NCI-H1105 (cell line): Measurements from ENCODE around the gene TIMP3.
"Not testable (repeated sequence)": the region's sequence is repeated elsewhere in the genome, so short reads cannot be mapped to it uniquely, and the experiment has no call there.

ENCODE experiments used
- DNase-seq: peaks from one replicate; lab custom pipeline; 2025; lab: John Stamatoyannopoulos, UW

Gene TIMP3

DNA sequence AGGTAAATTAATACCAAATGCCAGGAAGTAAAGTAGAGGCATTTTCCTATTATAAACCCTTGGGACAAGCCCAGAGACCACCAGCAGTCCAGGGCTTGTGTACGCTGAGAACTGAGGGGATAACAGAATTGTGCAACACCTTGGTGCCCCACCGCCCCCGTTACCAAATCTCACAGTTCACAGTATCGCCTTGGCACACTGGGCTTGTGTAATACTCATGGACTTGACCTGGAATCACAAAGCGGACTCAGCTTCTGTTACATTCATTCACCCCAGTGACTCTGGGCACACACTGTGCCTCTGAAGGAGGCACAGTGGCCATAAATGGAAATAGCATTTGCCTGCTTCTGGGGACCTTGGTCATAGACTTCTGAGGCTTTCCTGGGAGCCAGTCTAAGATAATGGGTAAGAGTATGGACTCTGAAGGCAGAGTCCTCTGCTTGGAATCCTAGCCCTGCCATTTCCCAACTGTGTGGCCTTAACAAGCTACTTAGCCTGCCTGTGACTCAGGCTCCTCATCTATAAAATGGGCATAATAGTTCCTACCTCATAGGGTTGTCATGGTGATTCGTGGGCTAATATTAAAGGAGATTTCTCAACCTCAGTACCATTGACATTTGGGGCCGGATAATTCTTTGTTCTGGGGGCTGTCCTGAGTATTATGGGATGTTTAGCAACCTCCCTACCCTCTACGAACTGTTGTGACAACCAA is 53.7 kb downstream of the TIMP3 start:
- no peak for DNase-seq

DNA sequence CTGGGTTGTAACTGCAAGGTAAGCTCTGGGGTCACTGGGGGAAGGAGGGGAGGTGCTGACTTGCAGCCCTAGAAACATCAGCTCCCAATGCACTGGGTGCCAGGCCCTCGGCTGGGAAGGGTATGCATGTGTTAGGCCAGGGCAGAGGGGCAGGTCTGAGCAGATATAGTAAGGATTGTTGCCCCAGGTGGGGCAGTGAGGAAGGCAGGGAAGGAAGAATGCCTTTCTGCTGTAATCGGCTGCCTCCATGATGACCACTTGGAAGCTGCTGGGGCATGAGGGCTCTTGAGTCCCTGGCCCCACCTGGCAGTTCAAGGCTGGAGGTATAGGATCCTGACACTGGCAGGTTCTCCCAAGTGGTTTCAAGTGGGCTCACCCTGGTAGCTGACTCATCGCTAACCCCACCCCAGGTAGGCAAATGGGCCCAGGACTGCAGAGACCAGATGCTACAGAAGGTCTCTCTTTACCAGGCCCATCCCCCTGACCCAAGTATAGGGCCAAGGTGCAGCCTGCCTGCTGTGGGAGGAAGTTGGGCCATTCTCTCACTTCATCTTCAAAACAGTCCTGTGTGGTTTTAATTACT is 56.7 kb downstream of the TIMP3 start:
- no peak for DNase-seq

DNA sequence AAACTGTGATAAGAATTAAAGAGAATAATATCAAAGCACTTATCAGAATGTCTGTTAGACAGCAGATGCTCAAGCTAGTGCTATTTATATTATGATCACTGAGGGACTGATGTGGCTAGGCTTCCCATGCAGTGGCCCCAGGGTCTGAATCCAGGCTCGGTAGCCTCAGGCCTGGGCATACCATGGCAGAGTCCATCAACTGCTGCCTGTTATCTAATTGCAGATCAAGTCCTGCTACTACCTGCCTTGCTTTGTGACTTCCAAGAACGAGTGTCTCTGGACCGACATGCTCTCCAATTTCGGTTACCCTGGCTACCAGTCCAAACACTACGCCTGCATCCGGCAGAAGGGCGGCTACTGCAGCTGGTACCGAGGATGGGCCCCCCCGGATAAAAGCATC is 57.5 kb downstream of the TIMP3 start:
- no peak for DNase-seq

DNA sequence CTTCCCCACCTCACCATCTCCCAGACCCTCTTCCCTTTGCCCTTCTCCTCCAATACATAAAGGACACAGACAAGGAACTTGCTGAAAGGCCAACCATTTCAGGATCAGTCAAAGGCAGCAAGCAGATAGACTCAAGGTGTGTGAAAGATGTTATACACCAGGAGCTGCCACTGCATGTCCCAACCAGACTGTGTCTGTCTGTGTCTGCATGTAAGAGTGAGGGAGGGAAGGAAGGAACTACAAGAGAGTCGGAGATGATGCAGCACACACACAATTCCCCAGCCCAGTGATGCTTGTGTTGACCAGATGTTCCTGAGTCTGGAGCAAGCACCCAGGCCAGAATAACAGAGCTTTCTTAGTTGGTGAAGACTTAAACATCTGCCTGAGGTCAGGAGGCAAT is 58.2 kb downstream of the TIMP3 start:
- DNase-seq = no peak

DNA sequence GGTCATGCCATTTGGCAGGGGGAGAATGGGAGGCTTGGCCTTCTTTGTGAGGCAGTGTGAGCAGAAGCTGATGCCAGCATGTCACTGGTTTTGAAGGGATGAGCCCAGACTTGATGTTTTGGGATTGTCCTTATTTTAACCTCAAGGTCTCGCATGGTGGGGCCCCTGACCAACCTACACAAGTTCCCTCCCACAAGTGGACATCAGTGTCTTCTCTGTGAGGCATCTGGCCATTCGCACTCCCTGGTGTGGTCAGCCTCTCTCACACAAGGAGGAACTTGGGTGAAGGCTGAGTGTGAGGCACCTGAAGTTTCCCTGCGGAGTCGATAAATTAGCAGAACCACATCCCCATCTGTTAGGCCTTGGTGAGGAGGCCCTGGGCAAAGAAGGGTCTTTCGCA is 59.8 kb downstream of the TIMP3 start:
- DNase-seq = no peak

DNA sequence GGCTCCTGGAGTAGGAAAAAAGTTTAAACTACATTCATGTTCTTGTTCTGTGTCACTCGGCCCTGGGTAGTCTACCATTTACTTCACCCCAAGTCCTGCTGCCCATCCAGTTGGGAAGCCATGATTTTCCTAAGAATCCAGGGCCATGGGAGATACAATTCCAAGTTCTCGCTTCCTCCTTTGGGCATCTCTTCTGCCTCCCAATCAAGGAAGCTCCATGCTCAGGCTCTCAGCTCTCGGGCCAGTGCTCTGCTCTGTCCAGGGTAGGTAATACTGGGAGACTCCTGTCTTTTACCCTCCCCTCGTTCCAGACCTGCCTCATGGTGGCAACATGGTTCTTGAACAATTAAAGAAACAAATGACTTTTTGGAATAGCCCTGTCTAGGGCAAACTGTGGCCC is 60.6 kb downstream of the TIMP3 start:
- DNase-seq = no peak

DNA sequence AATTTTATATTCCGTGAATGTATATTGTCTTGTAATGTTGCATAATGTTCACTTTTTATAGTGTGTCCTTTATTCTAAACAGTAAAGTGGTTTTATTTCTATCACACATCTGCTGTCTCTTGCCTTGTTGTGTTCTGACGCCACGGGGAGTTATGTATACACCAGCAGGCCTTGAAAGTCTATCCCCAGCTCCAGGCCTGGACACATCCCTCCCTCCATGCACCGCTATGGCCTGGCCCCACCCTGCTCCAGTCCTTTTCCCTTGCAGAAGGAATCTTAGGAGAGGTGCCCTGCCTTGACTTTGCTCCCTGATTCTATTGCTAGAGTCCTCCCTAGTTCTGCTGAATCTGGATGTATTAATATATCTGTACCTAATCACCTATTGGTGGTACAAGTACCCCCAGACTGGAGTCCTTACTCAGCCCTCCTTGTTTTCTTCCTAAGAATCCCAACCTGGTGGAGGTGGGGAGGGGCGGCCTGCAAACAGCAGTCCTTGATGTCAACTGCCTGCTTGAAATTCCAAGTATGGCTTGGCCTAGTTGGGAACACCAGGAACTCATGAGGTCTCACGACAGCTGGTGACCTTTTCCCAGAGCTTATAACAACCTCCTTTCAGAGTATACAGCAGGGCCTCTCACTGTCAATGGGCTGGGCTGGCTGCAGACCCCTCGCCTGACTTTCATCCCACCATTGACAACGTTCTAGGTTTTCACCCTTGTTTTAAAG is 61.6 kb downstream of the TIMP3 start:
- DNase-seq = no peak

DNA sequence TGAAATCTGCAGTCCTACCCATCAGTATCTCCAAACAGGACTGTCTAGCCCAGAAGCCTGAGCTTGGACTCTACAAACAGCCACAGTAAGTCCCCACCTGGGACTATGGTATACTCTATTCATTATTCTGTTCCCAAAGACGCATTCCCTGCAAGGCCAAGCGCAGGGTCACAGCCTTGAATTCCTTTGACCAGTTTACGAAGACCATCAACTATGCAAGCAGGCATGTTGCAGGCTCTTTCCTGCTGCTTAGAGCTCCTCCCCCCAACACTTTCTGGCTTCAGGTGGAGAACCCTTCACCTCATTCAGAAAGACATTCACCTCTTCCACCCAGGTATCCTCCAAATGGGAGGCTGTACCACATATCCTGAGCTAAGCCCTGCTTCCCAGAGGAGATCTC is 62.5 kb downstream of the TIMP3 start:
- DNase-seq = no peak

DNA sequence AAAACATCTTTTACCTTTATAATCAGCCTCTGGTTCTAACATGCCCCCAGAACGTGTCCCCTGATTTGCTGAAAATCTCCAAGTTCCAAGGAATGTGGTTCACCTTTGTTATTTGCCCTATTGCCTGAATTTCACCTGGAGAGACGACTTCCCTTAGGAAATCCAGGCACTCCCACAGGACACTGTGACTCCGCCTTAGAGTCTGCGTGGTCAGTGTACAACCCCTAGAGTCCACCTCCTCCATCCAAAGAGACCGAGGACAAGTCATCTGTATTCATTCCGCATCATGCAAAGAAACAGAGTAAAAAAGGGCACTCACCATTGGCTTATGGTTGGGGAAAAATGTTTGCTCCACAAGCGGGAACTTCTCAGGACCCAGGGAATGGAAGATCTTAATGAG is 63.1 kb downstream of the TIMP3 start:
- DNase-seq = no peak

DNA sequence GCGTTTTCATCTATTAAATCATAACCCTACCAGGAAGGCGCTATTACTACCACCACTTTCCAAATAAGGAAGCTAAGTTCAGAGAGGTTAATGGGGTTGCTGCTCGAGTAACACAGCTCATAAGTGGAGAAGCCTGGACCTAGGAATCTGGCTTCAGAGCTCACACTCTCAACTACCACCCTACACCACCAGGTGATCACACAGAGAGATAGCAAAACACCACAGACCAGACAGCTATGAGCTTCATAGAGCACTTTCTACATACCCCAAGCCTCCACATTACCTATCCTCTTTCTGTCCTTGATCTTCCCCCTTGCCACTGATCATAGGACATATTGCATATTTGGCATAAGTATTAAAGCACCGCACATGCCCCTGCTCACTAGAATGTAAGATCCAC is 65.4 kb downstream of the TIMP3 start:
- no peak for DNase-seq

DNA sequence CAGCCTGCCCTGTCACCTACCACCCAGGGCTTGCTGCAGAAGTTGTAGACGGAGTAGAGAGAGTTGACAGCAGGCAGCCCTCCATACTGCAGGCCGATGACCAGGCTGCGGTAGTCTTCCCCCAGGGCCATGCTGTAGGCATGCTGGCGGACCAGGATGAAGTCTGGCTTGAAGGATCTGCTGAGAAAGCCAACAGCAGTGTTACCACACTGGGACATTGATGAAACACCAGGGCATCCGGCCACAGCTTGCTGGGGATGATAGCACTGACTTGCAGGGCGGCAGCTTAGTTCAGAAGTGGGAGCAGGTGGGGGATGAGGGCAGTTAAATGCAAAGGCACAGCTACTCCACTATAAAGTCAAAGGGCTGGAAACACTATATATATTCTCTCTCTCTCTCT is 67.4 kb downstream of the TIMP3 start:
- DNase-seq = no peak

DNA sequence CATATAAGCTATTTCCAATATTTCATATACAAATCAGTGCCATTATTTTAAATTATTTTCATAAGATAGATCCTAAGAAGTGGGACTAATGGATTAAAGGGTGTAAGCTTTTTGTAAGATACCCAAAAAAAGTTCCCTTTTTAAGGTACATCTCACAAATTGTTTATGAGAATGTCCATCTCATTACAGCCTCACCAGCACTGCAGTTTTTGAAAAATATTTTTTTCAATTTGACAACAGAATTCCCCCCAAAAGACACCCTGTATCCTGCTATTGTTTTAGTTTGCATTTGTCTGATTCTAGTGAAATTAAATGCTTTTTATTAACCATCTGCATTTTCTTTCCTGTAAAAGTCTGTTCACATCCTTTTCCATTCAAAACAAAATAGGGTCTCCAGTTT is 69.0 kb downstream of the TIMP3 start:
- DNase-seq = no peak

DNA sequence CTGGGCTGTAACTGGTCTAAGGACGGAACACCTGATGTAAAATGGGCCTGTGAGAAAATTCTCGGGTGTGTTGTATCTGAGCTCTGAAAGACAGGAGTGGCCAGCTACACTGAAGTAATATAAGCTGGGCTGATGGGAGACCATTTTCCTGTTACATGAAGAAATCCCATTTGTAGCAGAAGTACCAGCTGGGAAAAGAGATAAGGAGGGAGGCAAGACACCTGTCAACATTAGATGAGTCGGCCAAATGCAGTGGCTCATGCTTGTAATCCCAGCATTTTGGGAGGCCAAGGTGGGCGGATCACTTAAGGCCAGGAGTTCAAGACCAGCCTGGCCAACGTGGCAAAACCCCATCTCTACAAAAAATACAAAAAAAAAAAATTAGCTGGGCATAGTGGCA is 72.1 kb downstream of the TIMP3 start:
- DNase-seq = not testable (repeated sequence)

DNA sequence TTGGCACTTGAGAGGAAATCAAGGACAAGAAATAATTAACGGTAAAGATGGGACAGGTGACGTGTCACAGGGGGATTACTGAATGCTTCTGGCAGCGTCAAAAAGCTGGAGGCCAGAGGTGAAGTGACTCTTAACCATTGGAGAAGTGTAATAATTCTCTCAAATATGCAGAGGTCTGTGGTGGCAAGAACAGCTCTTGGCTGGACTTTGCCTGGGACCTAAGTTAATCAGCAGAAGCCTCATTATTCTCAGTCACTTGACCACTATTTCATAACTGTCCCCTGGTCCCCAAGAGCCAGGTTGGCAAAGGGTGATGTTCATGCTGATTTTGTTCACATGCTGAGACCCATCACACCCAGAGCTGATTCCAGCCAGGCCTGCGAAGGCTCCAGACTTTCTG is 72.9 kb downstream of the TIMP3 start:
- DNase-seq = no peak

DNA sequence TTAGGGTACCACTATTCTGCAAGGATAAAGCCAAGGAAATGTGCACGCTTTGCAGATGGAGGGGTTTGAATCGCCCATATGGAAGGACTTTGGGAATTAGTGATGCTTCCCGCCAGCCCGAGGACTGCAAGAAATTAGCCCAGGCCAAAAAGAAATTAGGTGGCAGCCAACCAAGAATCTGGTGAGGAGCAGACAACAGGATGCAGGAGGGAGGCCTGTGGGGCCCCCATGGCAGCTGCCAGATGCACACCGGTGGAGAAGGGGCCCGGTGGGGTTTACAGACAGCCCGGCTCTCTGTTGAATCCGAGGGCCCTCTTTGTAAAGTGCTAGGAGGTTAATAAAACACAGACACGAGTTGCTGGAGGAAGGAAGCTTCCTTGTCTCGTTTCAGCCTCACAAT is 73.5 kb downstream of the TIMP3 start:
- no peak for DNase-seq

DNA sequence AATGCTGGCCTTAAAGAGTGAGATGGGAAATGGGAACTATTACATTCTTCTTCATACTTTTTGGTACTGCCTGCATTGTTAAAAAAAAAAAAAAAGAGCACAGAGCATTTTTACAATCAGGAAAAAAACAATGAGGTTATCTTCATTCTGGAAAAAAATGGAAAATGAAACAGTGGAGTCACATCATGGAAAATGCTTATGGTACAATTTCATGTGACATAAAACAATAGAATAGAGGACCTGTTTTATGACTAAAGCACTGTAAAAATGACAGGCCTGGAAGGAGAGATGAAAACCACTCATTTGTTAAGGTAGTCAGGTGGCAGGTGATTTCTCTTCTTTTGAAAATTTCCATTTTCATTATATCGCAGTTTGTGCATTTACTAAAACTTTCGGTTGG is 75.0 kb downstream of the TIMP3 start:
- no peak for DNase-seq

DNA sequence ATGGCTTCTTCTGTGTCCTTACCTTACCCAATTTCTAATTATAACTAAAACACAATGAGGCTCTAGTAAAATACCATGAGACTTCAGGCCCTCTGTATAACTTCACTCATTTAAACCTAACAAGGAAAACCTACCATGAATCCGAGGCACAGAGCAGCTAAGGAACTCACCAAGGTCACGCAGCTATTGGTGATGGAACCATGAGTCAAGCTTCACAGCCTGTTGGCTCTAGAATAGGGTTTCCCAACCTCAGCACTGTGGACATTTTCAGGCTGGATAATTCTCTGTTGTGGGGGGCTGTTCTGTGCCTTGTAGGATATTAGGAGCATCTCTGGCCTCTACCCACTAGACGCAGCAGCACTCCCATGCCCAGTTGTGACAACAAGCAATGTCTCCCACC is 75.7 kb downstream of the TIMP3 start:
- no peak for DNase-seq

DNA sequence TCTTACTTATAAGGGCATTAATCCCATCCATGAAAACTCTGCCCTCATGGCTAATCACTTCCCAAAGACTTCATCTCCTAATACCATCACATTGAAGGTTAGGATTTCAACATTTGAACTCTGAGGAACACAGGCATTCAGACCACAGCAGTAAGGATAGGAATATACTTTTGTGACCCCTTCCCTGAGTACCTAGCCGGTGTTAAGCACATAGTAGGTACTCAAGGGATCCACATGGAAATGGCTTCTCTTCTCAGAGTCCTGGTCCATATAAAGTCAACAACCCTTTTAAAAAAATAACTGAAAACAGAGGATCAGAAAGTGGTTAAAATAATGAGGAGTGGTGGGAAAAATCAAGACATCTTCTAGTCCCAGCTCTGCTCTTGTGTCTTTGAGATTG is 78.0 kb downstream of the TIMP3 start:
- no peak for DNase-seq

DNA sequence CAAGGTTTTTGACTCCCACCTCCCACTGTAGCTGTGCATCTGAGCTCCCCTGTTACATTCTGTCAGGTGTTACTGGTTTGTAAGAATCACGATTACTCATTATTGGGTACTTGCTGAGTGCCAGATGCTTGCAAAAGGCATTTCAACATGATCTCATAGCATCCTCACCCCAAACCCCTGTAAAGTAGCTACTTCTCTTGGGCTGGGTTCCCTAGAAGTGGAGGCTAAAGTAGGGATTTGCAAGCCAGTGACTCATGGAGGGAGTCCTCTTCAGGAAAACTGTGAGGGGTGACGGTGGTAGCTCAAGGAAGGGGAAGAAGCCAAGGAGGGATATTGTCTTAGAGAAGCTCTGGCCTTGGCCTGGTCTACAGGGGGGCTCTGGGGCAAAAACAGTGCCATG is 78.6 kb downstream of the TIMP3 start:
- DNase-seq = no peak

DNA sequence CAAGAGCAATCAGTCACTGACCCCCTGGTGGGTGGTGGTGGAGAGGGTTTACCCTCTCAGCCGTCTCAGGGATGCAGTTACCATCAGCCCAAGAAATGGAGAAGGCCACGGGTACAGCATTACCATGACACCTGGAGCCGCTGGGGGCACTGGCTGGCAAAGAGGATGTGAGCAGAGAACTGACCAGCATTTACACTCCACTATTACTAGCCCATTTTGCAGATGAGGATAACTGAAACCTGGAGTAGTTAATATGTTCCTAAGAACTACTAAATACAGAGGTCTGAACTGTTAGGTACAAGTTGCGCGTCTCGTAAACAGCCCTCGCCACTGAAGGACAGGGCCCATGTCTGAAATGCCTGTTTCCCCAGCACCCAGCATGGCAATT is 79.0 kb downstream of the TIMP3 start:
- no peak for DNase-seq

DNA sequence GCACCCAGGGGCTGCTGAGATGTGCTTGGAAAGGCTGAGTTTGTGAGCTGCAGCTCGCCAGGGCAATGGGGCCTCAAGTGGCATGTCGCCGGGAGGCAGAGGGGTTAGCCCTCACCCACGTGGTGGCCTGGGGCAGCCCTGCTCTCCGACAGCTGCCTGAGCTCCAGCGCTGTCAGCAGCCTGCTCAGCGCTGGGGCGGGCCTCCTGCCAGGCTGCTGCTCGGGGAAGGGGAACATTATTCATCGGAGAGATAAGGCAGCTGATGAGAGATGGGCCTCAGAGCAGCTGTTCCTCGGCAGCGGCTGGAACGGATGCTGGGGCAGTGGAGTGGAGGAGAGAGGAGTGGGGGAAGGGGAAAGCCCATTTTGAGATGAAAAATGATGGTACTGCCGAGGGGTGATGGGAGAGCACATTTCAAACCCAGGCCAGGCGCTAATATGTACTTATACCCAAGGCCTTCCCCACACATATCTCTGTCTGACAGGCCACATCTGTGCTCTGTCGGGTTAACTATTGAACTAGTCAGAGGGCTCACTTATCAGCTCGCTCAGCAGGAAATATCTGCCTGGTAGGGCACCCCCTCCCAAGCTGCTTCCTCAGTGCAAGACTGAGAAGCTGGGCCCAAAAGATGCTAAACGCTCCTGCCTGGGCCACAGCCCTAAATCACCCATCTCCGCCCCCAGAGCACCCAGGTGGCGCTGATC is 79.5 kb downstream of the TIMP3 start:
- DNase-seq = peak; percentile 28

DNA sequence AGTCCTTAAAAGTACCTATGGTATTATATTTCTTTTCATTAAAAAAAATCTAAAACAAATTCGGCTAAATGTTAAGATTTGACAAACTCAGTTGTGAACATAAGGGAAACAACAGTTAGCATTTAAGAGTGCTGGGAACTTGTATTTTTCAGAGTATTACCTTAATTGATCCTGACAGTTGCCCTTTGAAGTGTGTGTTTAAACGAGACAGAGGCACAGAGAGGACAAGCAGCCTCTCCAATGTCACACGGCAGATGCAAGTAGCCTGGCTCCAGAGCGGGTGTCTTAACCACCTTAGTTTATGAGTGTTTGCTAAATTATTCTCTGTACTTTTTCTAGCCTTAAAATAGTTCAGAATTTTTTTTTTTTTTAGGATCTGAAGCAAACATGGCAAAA is 80.9 kb downstream of the TIMP3 start:
- no peak for DNase-seq
